Thyroid gland (tissue), 4 donors: Measurements from ENCODE around the gene DDX55.

Experiments
- CTCF ChIP-seq, 6 experiments: fragments of 200-600 bp in 3 of 6; fragments of 450-650 bp in 3 of 6; sonication (generic) in 3 of 6; IDR thresholded peaks; one replicate each; pipeline ENCODE4 v1.5.1; 2016 to 2019; ENCODE audit warnings: antibody characterized with exemption in 6 of 6, mild to moderate bottlenecking in 2 of 6, inconsistent platforms in 1 of 6, moderate library complexity in 1 of 6
- POLR2A ChIP-seq, 2 donors: fragments of 450-650 bp; IDR thresholded peaks; one replicate each; pipeline ENCODE4 v1.6.1; 2017; ENCODE audit warnings: antibody characterized with exemption in 2 of 2, mild to moderate bottlenecking in 2 of 2, moderate library complexity in 1 of 2

GRCh38 chr12:123634142-123634561 lies 32.3 kb downstream of the DDX55 start:
- TF ChIP-seq POLR2A (IDR thresholded peaks at IDR 0.05): no peak
- TF ChIP-seq CTCF (IDR thresholded peaks at IDR 0.05): no peak
